HEK293 (cell line): ENCODE data around the gene SLC38A9.

Source experiments
- GLIS1 ChIP-seq: fragments of 450-650 bp; formaldehyde crosslinking; IDR thresholded peaks from 2 replicates; pipeline ENCODE4 v1.5.1; 2016; ENCODE audit warnings: missing biosample characterization, missing genetic modification characterization
- ZNF777 ChIP-seq: fragments of 450-650 bp; formaldehyde crosslinking; IDR thresholded peaks from 2 replicates; pipeline ENCODE4 v1.5.1; 2017; ENCODE audit warnings: missing biosample characterization, missing genetic modification characterization, borderline replicate concordance

- no peak for TF ChIP-seq ZNF777 (tag by site-specific recombination)
- TF ChIP-seq GLIS1 (tag by site-specific recombination) = no peak
Observed at GRCh38 chr5:55675119-55675518, 37.0 kb downstream of the SLC38A9 start.
